Endothelial cell (in vitro differentiated cells): ENCODE measurements around the gene TTC7B. TPM values are rescaled to one million over a fixed set of nuclear protein-coding genes. Genes with fewer than 3 reads are reported as not detected.

ENCODE experiments used
- DNase-seq: peaks from one replicate; pipeline ENCODE4 v3.0.0; 2021; ENCODE audit warnings: low spot score
- H3K27ac Mint-ChIP-seq: one replicate; pipeline ENCODE4 v1.8.0; 2021; ENCODE audit warnings: mixed read lengths, inconsistent platforms; ENCODE audit not compliant: unreplicated experiment
- H3K27me3 Mint-ChIP-seq: one replicate; pipeline ENCODE4 v1.8.0; 2021; ENCODE audit warnings: mild to moderate bottlenecking, moderate library complexity, mixed read lengths, inconsistent platforms; ENCODE audit not compliant: unreplicated experiment
- H3K36me3 Mint-ChIP-seq: one replicate; pipeline ENCODE4 v1.8.0; 2021; ENCODE audit warnings: mild to moderate bottlenecking, low read depth, mixed read lengths, inconsistent platforms; ENCODE audit not compliant: unreplicated experiment
- H3K4me1 Mint-ChIP-seq: one replicate; pipeline ENCODE4 v1.8.0; 2021; ENCODE audit warnings: mild to moderate bottlenecking, mixed read lengths, inconsistent platforms; ENCODE audit not compliant: unreplicated experiment
- H3K4me3 Mint-ChIP-seq: one replicate; pipeline ENCODE4 v1.8.0; 2021; ENCODE audit warnings: mild to moderate bottlenecking, mixed read lengths, inconsistent platforms; ENCODE audit not compliant: unreplicated experiment
- H3K9me3 Mint-ChIP-seq: one replicate; pipeline ENCODE4 v1.8.0; 2021; ENCODE audit warnings: mixed read lengths, inconsistent platforms; ENCODE audit not compliant: unreplicated experiment
- total RNA-seq: library from RNA; stranded (reverse); fragmentation: NEBNext Ultra II Directional; extraction: Animal tissue kit (Norgen Biotek cat#: 25700); gene quantifications from one replicate; pipeline ENCODE4 v1.2.1, GENCODE V29; 2021; ENCODE audit not compliant: unreplicated experiment
- TF ChIP-seq, protein P1 (sequence below): fragments of 200-600 bp; sonication (generic); IDR thresholded peaks from one replicate; pipeline ENCODE4 v1.5.0; 2021; ENCODE audit warnings: antibody characterized with exemption; ENCODE audit not compliant: unreplicated experiment

TTC7B gene
- total RNA-seq, 1 donor from 2014 or later, result 93.5 TPM

DNA sequence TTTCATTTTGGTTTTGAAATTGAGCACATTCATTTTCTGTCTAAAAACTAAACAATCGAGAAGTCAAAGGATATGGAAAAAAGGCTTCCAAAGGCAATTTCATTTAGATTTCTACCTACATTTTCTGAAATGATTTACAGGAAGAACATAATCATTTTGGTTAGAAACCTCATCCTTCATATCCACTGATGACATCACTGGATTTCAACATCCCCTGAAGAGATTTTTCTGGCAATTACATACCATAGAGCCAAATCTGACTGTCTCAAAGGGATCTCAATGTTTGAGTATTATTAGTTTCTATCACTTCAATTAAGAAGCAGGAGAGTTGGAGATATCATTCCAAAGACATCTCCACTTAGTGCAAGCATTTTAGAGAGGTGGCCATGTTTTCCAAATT, 137.8 kb downstream of the TTC7B start:
- TF ChIP-seq, protein P1, sequence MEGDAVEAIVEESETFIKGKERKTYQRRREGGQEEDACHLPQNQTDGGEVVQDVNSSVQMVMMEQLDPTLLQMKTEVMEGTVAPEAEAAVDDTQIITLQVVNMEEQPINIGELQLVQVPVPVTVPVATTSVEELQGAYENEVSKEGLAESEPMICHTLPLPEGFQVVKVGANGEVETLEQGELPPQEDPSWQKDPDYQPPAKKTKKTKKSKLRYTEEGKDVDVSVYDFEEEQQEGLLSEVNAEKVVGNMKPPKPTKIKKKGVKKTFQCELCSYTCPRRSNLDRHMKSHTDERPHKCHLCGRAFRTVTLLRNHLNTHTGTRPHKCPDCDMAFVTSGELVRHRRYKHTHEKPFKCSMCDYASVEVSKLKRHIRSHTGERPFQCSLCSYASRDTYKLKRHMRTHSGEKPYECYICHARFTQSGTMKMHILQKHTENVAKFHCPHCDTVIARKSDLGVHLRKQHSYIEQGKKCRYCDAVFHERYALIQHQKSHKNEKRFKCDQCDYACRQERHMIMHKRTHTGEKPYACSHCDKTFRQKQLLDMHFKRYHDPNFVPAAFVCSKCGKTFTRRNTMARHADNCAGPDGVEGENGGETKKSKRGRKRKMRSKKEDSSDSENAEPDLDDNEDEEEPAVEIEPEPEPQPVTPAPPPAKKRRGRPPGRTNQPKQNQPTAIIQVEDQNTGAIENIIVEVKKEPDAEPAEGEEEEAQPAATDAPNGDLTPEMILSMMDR, result no peak
- Mint-ChIP-seq H3K27ac (no peak overlapping the region), H3K27me3 (no peaks in the 10 kb centered on the region), H3K4me1 (no peaks in the 10 kb centered on the region), H3K36me3 (peaks cover 22% of the 10 kb centered on the region), H3K4me3 (no peak overlapping the region), H3K9me3 (no peaks in the 10 kb centered on the region)
- no peak for DNase-seq

DNA sequence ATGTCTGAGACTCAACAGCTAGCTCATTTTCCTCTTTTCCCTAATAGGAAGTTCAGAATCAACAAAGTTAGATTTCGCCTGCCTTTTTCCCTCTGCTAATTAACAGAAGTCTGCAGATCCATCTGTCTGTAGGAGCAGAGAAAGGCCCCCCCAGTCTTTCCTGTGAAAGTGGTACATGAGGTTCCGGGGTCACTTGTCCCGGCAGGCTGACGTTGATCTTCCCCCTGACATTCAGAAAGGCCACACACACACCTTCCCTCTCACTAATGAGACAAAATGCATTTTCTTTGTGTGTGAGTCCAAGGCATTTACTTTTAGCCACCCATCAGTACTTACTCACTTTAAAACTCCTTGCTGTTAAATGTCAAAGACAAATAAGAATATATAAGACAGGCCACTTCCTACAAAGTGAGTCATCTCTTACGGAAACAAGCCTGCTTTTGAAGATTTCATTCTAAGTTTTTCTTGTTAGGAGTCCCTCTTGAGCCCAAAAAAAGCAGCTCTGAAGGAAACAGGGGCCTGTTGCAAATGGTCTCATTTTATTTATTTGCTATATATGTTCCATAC, 138.7 kb downstream of the TTC7B start:
- H3K27me3 Mint-ChIP-seq, result no peaks in the 10 kb centered on the region
- no peak overlapping the region for H3K27ac Mint-ChIP-seq
- no peak overlapping the region for H3K4me3 Mint-ChIP-seq
- TF ChIP-seq, protein P1, result no peak
- H3K9me3 Mint-ChIP-seq, result no peaks in the 10 kb centered on the region
- H3K4me1 Mint-ChIP-seq, result no peaks in the 10 kb centered on the region
- peaks cover 22% of the 10 kb centered on the region for H3K36me3 Mint-ChIP-seq
- DNase-seq, result no peak

DNA sequence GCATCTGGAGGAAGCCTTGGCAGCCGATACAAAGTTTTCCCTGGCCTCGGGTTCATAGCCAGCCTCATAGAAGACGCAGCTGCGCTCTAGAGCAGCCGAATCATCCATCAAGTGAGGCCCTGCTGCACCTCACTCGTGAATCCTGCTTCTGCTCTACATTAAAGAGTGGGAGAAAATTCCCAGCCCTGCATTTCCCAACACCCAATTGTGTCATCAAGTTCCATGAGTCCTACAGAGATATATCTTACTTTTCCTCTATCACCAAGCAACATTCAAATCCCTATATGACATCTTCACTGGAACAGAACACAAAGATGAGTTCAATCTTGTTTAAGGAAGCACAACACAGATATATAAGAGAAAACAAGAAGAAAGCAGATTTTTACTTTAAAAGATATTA, 139.3 kb downstream of the TTC7B start:
- Mint-ChIP-seq H3K27ac (no peak overlapping the region), H3K27me3 (no peaks in the 10 kb centered on the region), H3K36me3 (peaks cover 24% of the 10 kb centered on the region), H3K4me1 (no peaks in the 10 kb centered on the region), H3K4me3 (no peak overlapping the region), H3K9me3 (no peaks in the 10 kb centered on the region)
- no peak for DNase-seq
- TF ChIP-seq, protein P1, result no peak

DNA sequence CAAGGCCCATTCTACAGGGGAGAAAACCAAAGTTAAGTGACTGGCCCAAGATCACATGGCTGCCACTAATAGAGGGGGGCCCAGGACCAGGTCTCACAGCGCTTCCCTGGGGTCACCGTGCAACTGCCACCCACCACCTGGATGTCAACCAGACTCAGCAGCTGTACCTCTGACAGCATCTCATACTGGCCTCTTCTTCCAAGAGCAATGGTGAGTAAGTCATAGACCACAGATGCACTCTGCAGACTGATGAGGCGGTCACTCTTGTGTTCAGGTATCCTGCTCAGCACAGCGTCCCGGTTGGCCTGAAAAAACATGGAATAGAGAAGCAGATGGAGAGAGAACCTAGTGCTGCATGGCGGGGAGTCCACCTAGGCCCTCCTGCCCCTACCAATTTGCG, 139.9 kb downstream of the TTC7B start:
- Mint-ChIP-seq H3K36me3 (peaks cover 30% of the 10 kb centered on the region), H3K9me3 (no peaks in the 10 kb centered on the region), H3K27me3 (no peaks in the 10 kb centered on the region), H3K4me1 (no peaks in the 10 kb centered on the region), H3K4me3 (no peak overlapping the region), H3K27ac (no peak overlapping the region)
- no peak for DNase-seq
- TF ChIP-seq, protein P1, result no peak

DNA sequence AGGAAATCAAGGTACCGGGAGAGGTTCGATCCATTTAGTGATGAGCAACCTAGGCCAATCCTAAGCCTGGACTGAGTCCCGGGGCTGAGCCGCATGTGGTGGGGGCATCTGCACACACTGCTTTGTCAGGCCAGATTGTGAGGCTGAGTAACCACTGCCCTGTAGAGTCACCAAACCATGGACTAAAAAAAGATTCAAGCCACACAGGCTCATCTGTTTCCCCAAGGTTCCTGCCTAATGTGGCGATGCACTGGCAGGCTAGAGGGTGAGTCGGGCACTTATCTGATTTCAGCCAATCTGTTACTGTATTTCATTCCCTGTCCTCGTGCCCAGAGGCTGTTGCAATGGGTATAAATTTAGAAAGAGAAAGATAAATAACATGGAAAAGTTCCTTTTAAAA, 140.8 kb downstream of the TTC7B start:
- H3K4me3 Mint-ChIP-seq, result no peak overlapping the region
- H3K27ac Mint-ChIP-seq, result no peak overlapping the region
- no peaks in the 10 kb centered on the region for H3K9me3 Mint-ChIP-seq
- peaks cover 35% of the 10 kb centered on the region for H3K36me3 Mint-ChIP-seq
- H3K27me3 Mint-ChIP-seq, result no peaks in the 10 kb centered on the region
- DNase-seq, result no peak
- no peaks in the 10 kb centered on the region for H3K4me1 Mint-ChIP-seq
- TF ChIP-seq, protein P1, result no peak
